HepG2 (cell line): ENCODE measurements around the gene MAPK6. TPM values are rescaled to one million over a fixed set of nuclear protein-coding genes. Genes with fewer than 3 reads are reported as not detected.

Source experiments
- ATAC-seq: fragments of 200-7000 bp; cut with Tn5 transposase; 3 replicates; pipeline ENCODE4 v1.9.1; 2020; ENCODE audit warnings: mild to moderate bottlenecking, moderate library complexity
- BruUV-seq: library from RNA; stranded (reverse); fragments of 400-500 nt; replicated peaks from 2 replicates; lab custom pipeline; 2021; lab: Mats Ljungman, UMichigan
- CTCF ChIA-PET: fragments of 300-600 bp; formaldehyde crosslinking; extraction: SDS; loops from one replicate; lab custom pipeline; 2021; ENCODE audit warnings: low total read pairs, inconsistent platforms, low intra/inter-chr PET ratio; lab: Yijun Ruan, JAX
- POLR2A ChIA-PET: fragments of 350-600 bp; sonication (Branson Sonifier 250); formaldehyde crosslinking; loops from one replicate; lab custom pipeline; 2020; ENCODE audit warnings: antibody characterized with exemption, inconsistent platforms; lab: Yijun Ruan, JAX
- DNase-seq: peaks from one replicate; pipeline ENCODE4 v3.0.0-alpha.2; 2015; ENCODE audit warnings: low spot score
- FAIRE-seq: peaks from 3 replicates; lab custom pipeline; 2011; peaks lifted over from hg19 to GRCh38; lab: Jason Lieb, UNC
- H2AFZ ChIP-seq: one replicate; pipeline ENCODE4 v1.6.1; 2011; ENCODE audit warnings: low read length, inconsistent platforms
- H3K27ac ChIP-seq: fragments of 300-600 bp; 3 replicates; pipeline ENCODE4 v1.8.0; 2011; ENCODE audit warnings: mixed run types, mild to moderate bottlenecking, mixed read lengths, low read length, inconsistent platforms; ENCODE audit not compliant: insufficient read depth; ENCODE audit errors: extremely low read length
- H3K27me3 ChIP-seq, 2 experiments: fragments of 200-600 bp in 1 of 2; 2 replicates in 1 of 2; 3 replicates in 1 of 2; pipeline versions ENCODE4 v1.6.0 to v1.8.0; 2011; ENCODE audit warnings: low read length in 2 of 2, mild to moderate bottlenecking in 2 of 2, moderate library complexity in 2 of 2, inconsistent platforms in 1 of 2; ENCODE audit not compliant: insufficient read depth in 2 of 2, control insufficient read depth in 1 of 2
- H3K36me3 ChIP-seq, 2 experiments: fragments of 200-600 bp in 1 of 2; replicated peaks in 1 of 2; 2 replicates in 1 of 2; 3 replicates in 1 of 2; pipeline versions ENCODE4 v1.5.1 to v1.8.0; 2011; ENCODE audit warnings: low read length in 2 of 2, inconsistent platforms in 1 of 2; ENCODE audit not compliant: insufficient read depth in 2 of 2, control insufficient read depth in 1 of 2
- H3K4me1 ChIP-seq: 2 replicates; pipeline ENCODE4 v1.5.1; 2012; ENCODE audit warnings: low read length, inconsistent platforms; ENCODE audit not compliant: insufficient read depth
- H3K4me2 ChIP-seq: 2 replicates; pipeline ENCODE4 v1.6.0; 2011; ENCODE audit warnings: low read depth, low read length, inconsistent platforms
- H3K4me3 ChIP-seq, 3 experiments: fragments of 200-600 bp in 1 of 3; sonication (generic), shearing (Covaris generic) in 1 of 3; replicated peaks in 1 of 3; 2 replicates each; pipeline ENCODE4 v1.5.1; 2011 to 2016; ENCODE audit warnings: low read length in 3 of 3, inconsistent platforms in 2 of 3, low read depth in 2 of 3, mild to moderate bottlenecking in 2 of 3, control low read depth in 1 of 3, mixed read lengths in 1 of 3; ENCODE audit not compliant: insufficient read depth in 1 of 3
- H3K79me2 ChIP-seq: one replicate; pipeline ENCODE4 v1.6.1; 2011; ENCODE audit warnings: low read length, inconsistent platforms; ENCODE audit not compliant: insufficient read depth
- H3K9ac ChIP-seq: 2 replicates; pipeline ENCODE4 v1.6.0; 2011; ENCODE audit warnings: mild to moderate bottlenecking, low read depth, low read length, inconsistent platforms; ENCODE audit not compliant: insufficient read depth
- H3K9me3 ChIP-seq: 2 replicates; pipeline ENCODE4 v1.5.1; 2012; ENCODE audit warnings: mild to moderate bottlenecking, low read length
- H4K20me1 ChIP-seq: 2 replicates; pipeline ENCODE4 v1.6.0; 2011; ENCODE audit warnings: inconsistent platforms, mild to moderate bottlenecking, low read length, moderate library complexity; ENCODE audit not compliant: insufficient read depth
- BCL3 ChIP-seq: sonication (generic); formaldehyde crosslinking; IDR thresholded peaks from 2 replicates; pipeline ENCODE4 v1.5.1; 2020; ENCODE audit warnings: mild to moderate bottlenecking, missing genetic modification reagents, moderate library complexity
- HDAC2 ChIP-seq: sonication (generic); formaldehyde crosslinking; IDR thresholded peaks from 2 replicates; pipeline ENCODE4 v1.4.0; 2020; ENCODE audit warnings: missing genetic modification reagents
- KAT2B ChIP-seq: fragments of 150-350 bp; IDR thresholded peaks from 2 replicates; pipeline ENCODE4 v1.6.1; 2014; ENCODE audit warnings: low read depth, low read length, borderline replicate concordance
- MEIS2 ChIP-seq: sonication (generic); formaldehyde crosslinking; IDR thresholded peaks from 2 replicates; pipeline ENCODE4 v1.9.0; 2021; ENCODE audit warnings: mild to moderate bottlenecking, missing genetic modification reagents
- MLLT10 ChIP-seq: sonication (generic); formaldehyde crosslinking; IDR thresholded peaks from 2 replicates; pipeline ENCODE4 v1.4.0; 2020; ENCODE audit warnings: missing genetic modification reagents
- MTERF4 ChIP-seq: sonication (generic); formaldehyde crosslinking; IDR thresholded peaks from 2 replicates; pipeline ENCODE4 v1.8.0; 2023; ENCODE audit warnings: mild to moderate bottlenecking, missing genetic modification reagents
- POLR2AphosphoS2 ChIP-seq: IDR thresholded peaks from 2 replicates; pipeline ENCODE4 v1.6.1; 2011; ENCODE audit warnings: low read depth, low read length, improper control_type of control experiment
- SMARCE1 ChIP-seq: fragments of 450-650 bp; IDR thresholded peaks from 2 replicates; pipeline ENCODE4 v1.6.1; 2017; ENCODE audit warnings: borderline replicate concordance
- SPEN ChIP-seq: sonication (generic); formaldehyde crosslinking; IDR thresholded peaks from 2 replicates; pipeline ENCODE4 v1.5.1; 2020; ENCODE audit warnings: low read depth, mild to moderate bottlenecking, missing genetic modification reagents
- STAT6 ChIP-seq: sonication (generic); formaldehyde crosslinking; IDR thresholded peaks from 2 replicates; pipeline ENCODE4 v1.4.0; 2020; ENCODE audit warnings: missing genetic modification reagents, mild to moderate bottlenecking, borderline replicate concordance
- ZNF275 ChIP-seq: sonication (generic); formaldehyde crosslinking; IDR thresholded peaks from 2 replicates; pipeline ENCODE4 v1.8.0; 2022; ENCODE audit warnings: missing genetic modification reagents, mild to moderate bottlenecking, inconsistent platforms, borderline replicate concordance
- ZNF574 ChIP-seq: sonication (generic); formaldehyde crosslinking; IDR thresholded peaks from 2 replicates; pipeline ENCODE4 v1.4.0; 2020; ENCODE audit warnings: missing genetic modification reagents
- ZNF790 ChIP-seq: sonication (generic); formaldehyde crosslinking; IDR thresholded peaks from 2 replicates; pipeline ENCODE4 v1.8.0; 2022; ENCODE audit warnings: missing genetic modification reagents, mild to moderate bottlenecking, borderline replicate concordance
- WGBS: methylation state at CpG from one replicate; pipeline ENCODE4 v1.1.6; 2017; ENCODE audit warnings: low lambda C conversion rate; 5-methylcytosine and 5-hydroxymethylcytosine counted together
- in situ Hi-C: cut with HindIII; loops from 2 replicates; pipeline ENCODE4 v1.10.0; 2017; ENCODE audit warnings: low pct_unique_long_range_greater_than_20kb; ENCODE audit not compliant: extremely low pct_ligation_motif_present
- intact Hi-C: fragments of 100-400 bp; cut with micrococcal nuclease; formaldehyde crosslinking; loops from one replicate; pipeline ENCODE4 v1.10.0; 2022; ENCODE audit not compliant: unreplicated experiment
- polyA plus RNA-seq, 8 experiments: library from polyadenylated mRNA; depleted of rRNA in 3 of 8; stranded (reverse) in 7 of 8; unstranded in 1 of 8; fragments of >200 nt; fragmentation: Illumina TruSeq in 4 of 8; extraction: Trizol in 4 of 8; gene quantifications; 2 replicates each; pipeline versions ENCODE4 v1.2.1 to v1.2.3, GENCODE V29; 2011 to 2016; ENCODE audit warnings: low read depth in 4 of 8, missing spikeins in 1 of 8, mixed read lengths in 1 of 8; ENCODE audit not compliant: insufficient read depth in 1 of 8
- total RNA-seq, 5 experiments: library from RNA; depleted of rRNA; stranded (reverse); fragments of >200 nt; fragmentation: Illumina TruSeq; extraction: Trizol; gene quantifications; 2 replicates each; pipeline ENCODE4 v1.2.3, GENCODE V29; 2016; ENCODE audit warnings: low read depth in 1 of 5

The MAPK6 gene
- total and polyA plus RNA-seq, 2 of the 13 experiments (the other 11 are each of a cell fraction or from before 2014, with no cell fraction given) = 89.5 to 99.7 TPM

GRCh38 chr15:52078197-52078875 lies 59.3 kb downstream of the MAPK6 start:
- DNase-seq (peak; percentile 85), ATAC-seq (peak; percentile 79), FAIRE-seq (peak; percentile 88)
- no peaks in the 10 kb centered on the region for H3K36me3 ChIP-seq
- H3K4me1 ChIP-seq = peaks cover 36% of the 10 kb centered on the region
- H4K20me1 ChIP-seq = no peaks in the 10 kb centered on the region
- H3K79me2 ChIP-seq = no peaks in the 10 kb centered on the region
- in situ Hi-C loops = loop anchor here (5.0 kb wide), 2 partner anchors 59 to 96 kb away; no protein-coding TSS in a partner anchor
- H2AFZ ChIP-seq = peak overlapping the region; percentile 70
- H3K9me3 ChIP-seq = no peaks in the 10 kb centered on the region
- CTCF ChIA-PET = interaction anchor here (1.5 to 1.7 kb wide), 2 partner anchors 61 to 96 kb away, joined by 5 to 6 read pairs; no protein-coding TSS in a partner anchor
- 1% methylated on average over 6 of the region's 10 CpGs for WGBS
- intact Hi-C loops = loop anchor here (1.0 to 5.0 kb wide), 4 partner anchors 56 to 296 kb away; no protein-coding TSS in a partner anchor
- H3K4me2 ChIP-seq = peak overlapping the region; percentile 98
- peak overlapping the region; percentile 46 for H3K27ac ChIP-seq
- H3K4me3 ChIP-seq = peak overlapping the region; percentile 43 to 67 (median 45)
- POLR2A ChIA-PET = interaction anchor here (0.8 to 2.8 kb wide), 11 partner anchors 9 to 108 kb away, joined by 3 to 16 read pairs (median 3); partner anchors contain the start of genes LEO1 and MAPK6
- no peaks in the 10 kb centered on the region; a peak in 1 of 5 replicates for H3K27me3 ChIP-seq
- peak overlapping the region; percentile 47 for H3K9ac ChIP-seq
- no TSS peak for BruUV-seq
- TF ChIP-seq MLLT10 (CRISPR knock-in tag) (0 out of 2 replicates have a peak, but pooled peaks have one; percentile 56), POLR2AphosphoS2 (no peak), KAT2B (no peak), ZNF574 (no peak), SPEN (CRISPR knock-in tag) (peak; percentile 64; the same call in 1 of the 2 replicates), MTERF4 (CRISPR knock-in tag) (no peak), STAT6 (CRISPR knock-in tag) (no peak), SMARCE1 (no peak), ZNF275 (CRISPR knock-in tag) (no peak), ZNF790 (CRISPR knock-in tag) (no peak), BCL3 (CRISPR knock-in tag) (peak; percentile 67; the same call in 1 of the 2 replicates), MEIS2 (CRISPR knock-in tag) (peak; percentile 57; the same call in 1 of the 2 replicates), HDAC2 (CRISPR knock-in tag) (0 out of 2 replicates have a peak, but pooled peaks have one; percentile 36)
